Naive thymus-derived CD4-positive, alpha-beta T cell (primary cell): Measurements from ENCODE around the gene RRP1B. TPM values are rescaled to one million over a fixed set of nuclear protein-coding genes. Genes with fewer than 3 reads are reported as not detected.

Experiments
- ATAC-seq: fragments of 150-1000 bp; cut with Tn5 transposase; 2 replicates; pipeline ENCODE4 v1.10.0; 2021; ENCODE audit warnings: mild to moderate bottlenecking, moderate library complexity
- CTCF ChIA-PET: fragments of 350-600 bp; sonication (Branson Sonifier 250); formaldehyde crosslinking; loops from one replicate; lab custom pipeline; 2021; ENCODE audit warnings: antibody characterized with exemption; lab: Charles Lee
- POLR2A ChIA-PET: fragments of 350-600 bp; sonication (Branson Sonifier 250); formaldehyde crosslinking; loops from one replicate; lab custom pipeline; 2021; ENCODE audit warnings: antibody characterized with exemption, inconsistent platforms; lab: Charles Lee
- DNase-seq, 9 donors: peaks; one replicate each; pipeline versions ENCODE4 v3.0.0 to v3.0.0-alpha.2; 2020 to 2022; ENCODE audit warnings: mixed read lengths in 1 of 9
- H3K27ac ChIP-seq: one replicate; pipeline ENCODE4 v1.7.0; 2013; ENCODE audit warnings: mild to moderate bottlenecking, low read depth, low read length, moderate library complexity
- H3K27me3 ChIP-seq, 2 donors: one replicate each; pipeline ENCODE4 v1.7.0; 2013; ENCODE audit warnings: low read length in 2 of 2, mild to moderate bottlenecking in 2 of 2, moderate library complexity in 2 of 2; ENCODE audit not compliant: control insufficient read depth in 2 of 2, insufficient read depth in 2 of 2
- H3K36me3 ChIP-seq, 3 experiments: 1 replicate in 2 of 3; 2 replicates in 1 of 3; pipeline ENCODE4 v1.7.0; 2013; ENCODE audit warnings: low read length in 3 of 3, mild to moderate bottlenecking in 3 of 3, moderate library complexity in 1 of 3; ENCODE audit not compliant: insufficient read depth in 3 of 3, control insufficient read depth in 2 of 3
- H3K4me1 ChIP-seq, 2 donors: one replicate each; pipeline ENCODE4 v1.7.0; 2013; ENCODE audit warnings: low read length in 2 of 2, mild to moderate bottlenecking in 2 of 2, moderate library complexity in 1 of 2; ENCODE audit not compliant: control insufficient read depth in 2 of 2, insufficient read depth in 2 of 2
- H3K4me3 ChIP-seq: 2 replicates; pipeline ENCODE4 v1.7.0; 2013; ENCODE audit warnings: mild to moderate bottlenecking, low read length
- H3K9me3 ChIP-seq, 3 experiments: 1 replicate in 2 of 3; 2 replicates in 1 of 3; pipeline ENCODE4 v1.7.0; 2013; ENCODE audit warnings: low read length in 3 of 3; ENCODE audit not compliant: control insufficient read depth in 2 of 3
- H3K27ac Mint-ChIP-seq, 9 donors: one replicate each; pipeline ENCODE4 v1.8.0; 2020 to 2022; ENCODE audit warnings: mixed read lengths in 9 of 9, mild to moderate bottlenecking in 8 of 9, moderate library complexity in 5 of 9, inconsistent platforms in 2 of 9
- H3K27me3 Mint-ChIP-seq, 5 donors: one replicate each; pipeline ENCODE4 v1.8.0; 2021 to 2022; ENCODE audit warnings: mixed read lengths in 5 of 5, mild to moderate bottlenecking in 1 of 5
- H3K36me3 Mint-ChIP-seq, 5 donors: one replicate each; pipeline ENCODE4 v1.8.0; 2020 to 2022; ENCODE audit warnings: mixed read lengths in 5 of 5, mild to moderate bottlenecking in 3 of 5, inconsistent platforms in 1 of 5
- H3K4me1 Mint-ChIP-seq, 7 donors: one replicate each; pipeline ENCODE4 v1.8.0; 2020 to 2022; ENCODE audit warnings: mixed read lengths in 7 of 7, mild to moderate bottlenecking in 3 of 7, inconsistent platforms in 1 of 7
- H3K4me3 Mint-ChIP-seq, 10 donors: one replicate each; pipeline ENCODE4 v1.8.0; 2020 to 2022; ENCODE audit warnings: mild to moderate bottlenecking in 10 of 10, mixed read lengths in 10 of 10, moderate library complexity in 6 of 10, inconsistent platforms in 2 of 10
- H3K9me3 Mint-ChIP-seq, 11 donors: one replicate each; pipeline ENCODE4 v1.8.0; 2020 to 2022; ENCODE audit warnings: mixed read lengths in 11 of 11, mild to moderate bottlenecking in 4 of 11, inconsistent platforms in 1 of 11, moderate library complexity in 1 of 11
- intact Hi-C, 2 donors: fragments of 100-400 bp; cut with micrococcal nuclease; formaldehyde crosslinking; loops; one replicate each; pipeline ENCODE4 v1.15.1; 2023
- polyA plus RNA-seq, 2 donors: library from polyadenylated mRNA; unstranded; fragments of 300-500 nt; fragmentation: Illumina TruSeq; gene quantifications; one replicate each; pipeline ENCODE4 v1.2.3, GENCODE V29; 2021
- total RNA-seq, 6 experiments: library from RNA in 5 of 6; stranded (reverse) in 5 of 6; gene quantifications; 1 replicate in 5 of 6; 2 replicates in 1 of 6; pipeline ENCODE4 v1.2.3 and lab custom pipeline; 2021 to 2026

Gene RRP1B
- total and polyA plus RNA-seq, 7 experiments from 2014 or later = 23.9 to 49.3 (median 39.6) TPM

DNA sequence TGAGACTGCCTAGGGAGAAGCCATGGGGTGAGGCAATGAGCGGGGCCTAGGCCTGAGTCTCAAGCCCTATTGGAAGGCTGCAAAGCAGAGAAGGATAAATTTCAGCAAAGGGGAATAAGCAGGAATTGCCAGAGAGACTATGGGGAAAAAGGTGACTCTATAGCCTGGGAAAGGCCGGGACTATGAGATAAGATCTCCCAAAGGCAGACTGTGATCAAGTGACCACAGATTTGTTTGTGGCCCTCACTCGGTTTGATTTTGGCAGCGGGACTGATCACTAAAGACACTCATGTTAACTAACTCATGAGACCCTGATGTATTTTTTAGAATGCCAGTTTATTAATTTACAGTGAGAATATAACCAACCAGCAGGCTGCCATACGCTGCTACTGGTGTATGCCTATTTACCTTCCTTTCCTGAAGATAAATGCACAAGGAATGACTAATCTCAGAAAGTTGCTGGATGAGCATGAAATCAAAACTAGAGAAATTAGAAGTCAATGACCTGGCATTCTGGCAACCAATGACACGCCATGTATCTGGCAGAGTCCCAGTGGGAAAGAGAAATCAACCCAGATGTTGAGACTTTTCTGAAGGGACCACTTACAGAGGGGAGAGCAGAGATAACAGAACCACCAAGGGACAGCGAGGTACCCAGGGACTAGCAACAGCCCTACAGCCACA lies 4.4 kb upstream of the RRP1B start:
- peaks cover 0 to 5% (median 0%) of the 10 kb centered on the region in 5 donors for H3K27me3 Mint-ChIP-seq
- H3K9me3 Mint-ChIP-seq = no peaks in the 10 kb centered on the region
- POLR2A ChIA-PET = no interaction called here
- intact Hi-C loops = loop anchor here in 1 of 2 donors (5.0 kb wide), 1 partner anchor 48 kb away; no protein-coding TSS in a partner anchor
- peak overlapping the region in 2 of 9 donors; percentile 4 to 34 for H3K27ac Mint-ChIP-seq
- H3K4me3 Mint-ChIP-seq = no peak overlapping the region
- no peak overlapping the region for H3K27ac ChIP-seq
- peaks cover 0 to 4% (median 0%) of the 10 kb centered on the region in 5 donors for H3K36me3 Mint-ChIP-seq
- H3K4me1 ChIP-seq = peaks cover 9 to 20% of the 10 kb centered on the region in 2 donors
- CTCF ChIA-PET = no interaction called here
- ATAC-seq = no peak
- no peaks in the 10 kb centered on the region for H3K9me3 ChIP-seq
- no peak for DNase-seq
- no peaks in the 10 kb centered on the region for H3K27me3 ChIP-seq
- H3K4me1 Mint-ChIP-seq = peaks cover 5 to 25% (median 12%) of the 10 kb centered on the region in 7 donors
- H3K4me3 ChIP-seq = no peak overlapping the region
- peaks cover 0 to 5% (median 0%) of the 10 kb centered on the region in 3 experiments for H3K36me3 ChIP-seq

DNA sequence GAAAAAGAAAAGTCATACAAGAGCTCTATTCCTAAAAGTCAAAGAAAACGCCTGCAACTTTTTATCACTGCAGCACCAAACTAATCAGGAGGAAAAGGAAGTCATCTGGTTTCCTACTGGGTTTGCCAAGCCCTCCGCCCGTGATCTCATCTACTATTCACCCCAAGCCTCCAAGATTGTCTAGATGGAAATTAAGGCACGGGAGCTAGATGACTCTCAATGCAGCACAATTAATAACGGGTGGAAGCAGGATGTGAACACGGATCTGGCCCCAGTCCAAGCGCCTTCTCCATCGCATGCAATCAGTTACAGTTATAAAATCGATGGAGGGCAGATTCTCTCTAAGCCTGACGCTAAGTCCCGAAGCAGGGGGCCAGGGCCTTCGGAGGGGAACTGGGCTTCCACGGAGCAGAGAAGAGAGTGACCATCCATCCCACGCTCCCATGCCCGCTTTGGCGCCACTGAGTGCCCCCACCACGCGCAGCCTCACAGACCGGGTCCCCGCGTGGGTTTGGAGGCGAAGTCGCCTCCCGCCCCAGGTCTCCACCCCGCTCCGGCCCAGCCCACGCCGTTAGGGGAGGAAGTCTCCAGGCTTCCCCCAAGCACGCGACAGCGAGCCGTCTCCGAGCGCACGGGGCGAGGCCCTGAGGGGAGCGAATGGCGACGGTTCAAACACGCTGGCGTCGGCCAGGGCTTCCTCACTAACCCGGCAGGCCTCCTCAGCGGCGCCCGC lies 1.8 kb upstream of the RRP1B start:
- no peak for ATAC-seq
- CTCF ChIA-PET = no interaction called here
- Mint-ChIP-seq H3K27me3 (no peaks in the 10 kb centered on the region), H3K36me3 (peaks cover 4 to 11% (median 9%) of the 10 kb centered on the region in 5 donors), H3K4me1 (peaks cover 23 to 51% (median 37%) of the 10 kb centered on the region in 7 donors), H3K4me3 (peak overlapping the region; percentile 34 to 71 (median 60)), H3K27ac (peak overlapping the region; percentile 38 to 86 (median 70)), H3K9me3 (no peaks in the 10 kb centered on the region)
- intact Hi-C loops = loop anchor here in 1 of 2 donors (5.0 kb wide), 1 partner anchor 50 kb away; no protein-coding TSS in a partner anchor
- DNase-seq = peak in 3 of 9 donors; percentile 8 to 18 (median 13)
- Histone ChIP-seq H3K9me3 (no peaks in the 10 kb centered on the region), H3K36me3 (peaks cover 0 to 17% (median 2%) of the 10 kb centered on the region in 3 experiments), H3K4me3 (no peak overlapping the region), H3K27me3 (no peaks in the 10 kb centered on the region), H3K27ac (no peak overlapping the region), H3K4me1 (peaks cover 29 to 32% of the 10 kb centered on the region in 2 donors)
- POLR2A ChIA-PET = no interaction called here

DNA sequence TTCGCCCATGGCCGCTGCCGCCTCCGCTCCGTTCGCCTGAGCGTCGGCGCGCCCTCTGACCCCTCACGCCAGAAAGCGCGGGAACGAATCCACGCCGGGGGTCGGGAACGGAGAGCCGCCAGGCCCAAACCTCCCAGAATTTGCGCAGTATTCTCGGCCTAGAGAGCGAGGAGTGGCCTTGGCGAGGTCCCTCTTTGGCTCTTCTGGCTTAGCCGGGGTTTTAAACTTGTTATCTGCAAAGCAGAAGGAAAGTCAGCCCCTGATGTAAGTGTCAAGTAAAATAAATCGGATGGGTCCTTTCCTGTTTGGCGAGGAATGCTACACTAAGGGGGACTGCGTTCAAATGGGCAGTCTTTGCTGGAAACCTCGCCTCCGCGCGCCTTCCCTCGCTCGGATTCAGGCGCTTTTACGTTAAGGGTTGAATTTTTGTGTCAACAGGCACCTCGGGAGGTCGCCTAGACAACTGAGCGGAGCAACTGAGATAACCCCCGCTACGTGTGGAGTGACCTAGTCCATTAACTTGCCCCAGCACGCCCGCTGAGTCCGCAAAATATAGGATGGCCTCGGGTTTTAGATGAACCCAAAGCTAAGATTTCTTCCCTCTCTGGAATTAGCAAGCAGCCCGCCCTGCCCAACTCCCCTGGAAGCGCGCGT lies 1.1 kb upstream of the RRP1B start:
- CTCF ChIA-PET = interaction anchor here (0.5 kb wide), 1 partner anchor 389 kb away, joined by 3 read pairs; no protein-coding TSS in a partner anchor
- H3K4me3 ChIP-seq = no peak overlapping the region

DNA sequence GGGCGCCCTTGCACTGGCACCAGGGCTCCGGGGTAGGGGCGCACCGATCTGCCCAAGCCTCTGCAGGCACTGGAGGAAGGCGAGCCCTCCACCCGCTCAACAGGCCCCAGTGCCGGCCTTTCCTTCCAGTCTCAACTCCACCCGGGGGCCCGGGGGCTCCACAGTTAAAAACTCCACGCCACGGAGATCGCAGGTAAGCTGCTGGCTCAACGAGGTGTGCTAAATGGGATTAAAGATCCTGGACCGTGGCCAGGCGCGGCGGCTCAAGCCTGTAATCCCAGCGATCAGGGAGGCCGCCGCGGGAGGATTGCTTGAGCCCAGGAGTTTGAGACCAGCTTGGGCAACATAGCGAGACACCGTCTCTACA lies 608 bp upstream of the RRP1B start:
- Histone ChIP-seq H3K27me3 (no peaks in the 10 kb centered on the region), H3K9me3 (no peaks in the 10 kb centered on the region), H3K27ac (peak overlapping the region; percentile 91), H3K4me3 (peak overlapping the region; percentile 98), H3K36me3 (peaks cover 7 to 26% (median 7%) of the 10 kb centered on the region in 3 experiments), H3K4me1 (peaks cover 31 to 32% of the 10 kb centered on the region in 2 donors)
- Mint-ChIP-seq H3K27ac (peak overlapping the region; percentile 82 to 96 (median 93)), H3K27me3 (no peaks in the 10 kb centered on the region), H3K36me3 (peaks cover 4 to 19% (median 9%) of the 10 kb centered on the region in 5 donors), H3K4me3 (peak overlapping the region; percentile 73 to 96 (median 82)), H3K9me3 (no peaks in the 10 kb centered on the region), H3K4me1 (peaks cover 31 to 59% (median 46%) of the 10 kb centered on the region in 7 donors)
- ChIA-PET CTCF (interaction anchor here (0.5 kb wide), 1 partner anchor 388 kb away, joined by 3 read pairs; no protein-coding TSS in a partner anchor), POLR2A (interaction anchor here (2.7 kb wide), 1 partner anchor 16 kb away, joined by 17 read pairs; no protein-coding TSS in a partner anchor)
- no peak for ATAC-seq
- DNase-seq = peak in 1 of 9 donors; percentile 2
- intact Hi-C loops = loop anchor here in 1 of 2 donors (1.0 to 5.0 kb wide), 3 partner anchors 51 to 765 kb away; partner anchors contain the start of genes NDUFV3 and RRP1

More for the DNA sequence above, 1.1 kb upstream of the RRP1B start:
- H3K4me1 ChIP-seq = peaks cover 31 to 32% of the 10 kb centered on the region in 2 donors
- peaks cover 6 to 22% (median 7%) of the 10 kb centered on the region in 3 experiments for H3K36me3 ChIP-seq
- intact Hi-C loops = loop anchor here in 1 of 2 donors (5.0 kb wide), 1 partner anchor 51 kb away; no protein-coding TSS in a partner anchor
- H3K9me3 ChIP-seq = no peaks in the 10 kb centered on the region
- Mint-ChIP-seq H3K36me3 (peaks cover 4 to 18% (median 10%) of the 10 kb centered on the region in 5 donors), H3K4me3 (peak overlapping the region in 4 of 10 donors; percentile 9 to 43 (median 21)), H3K4me1 (peaks cover 29 to 58% (median 44%) of the 10 kb centered on the region in 7 donors), H3K27ac (peak overlapping the region in 5 of 9 donors; percentile 2 to 91 (median 47)), H3K27me3 (no peaks in the 10 kb centered on the region), H3K9me3 (no peaks in the 10 kb centered on the region)
- peak overlapping the region; percentile 91 for H3K27ac ChIP-seq
- no peaks in the 10 kb centered on the region for H3K27me3 ChIP-seq
- no peak for ATAC-seq
- POLR2A ChIA-PET = interaction anchor here (2.7 kb wide), 1 partner anchor 17 kb away, joined by 17 read pairs; no protein-coding TSS in a partner anchor
- DNase-seq = no peak

DNA sequence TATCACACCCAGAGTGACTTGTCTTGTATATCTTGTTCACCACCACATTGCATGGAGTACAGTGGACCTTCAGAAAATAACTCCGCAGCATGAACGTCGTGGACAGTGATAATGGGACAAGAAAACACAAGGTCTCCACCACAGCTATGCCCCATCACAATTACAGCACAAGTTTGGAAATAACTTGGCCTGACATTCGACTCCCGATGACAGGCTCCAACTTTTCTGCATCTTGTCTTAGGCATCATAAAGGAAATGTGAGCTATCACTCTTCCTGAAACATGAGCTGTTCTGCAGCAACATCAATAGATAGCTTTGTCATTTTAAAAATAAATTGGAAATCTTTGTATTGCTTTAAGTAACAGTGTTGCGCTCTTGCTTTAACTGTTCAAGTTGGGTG lies 2.9 kb downstream of the RRP1B start:
- H3K4me1 ChIP-seq = peaks cover 31% of the 10 kb centered on the region in 2 donors
- H3K27me3 ChIP-seq = no peaks in the 10 kb centered on the region
- H3K9me3 Mint-ChIP-seq = peaks cover 0 to 6% (median 0%) of the 10 kb centered on the region in 11 donors
- no peak overlapping the region for H3K27ac ChIP-seq
- no peaks in the 10 kb centered on the region for H3K27me3 Mint-ChIP-seq
- CTCF ChIA-PET = no interaction called here
- H3K4me3 ChIP-seq = no peak overlapping the region
- no peaks in the 10 kb centered on the region for H3K9me3 ChIP-seq
- peaks cover 44 to 82% (median 64%) of the 10 kb centered on the region in 7 donors for H3K4me1 Mint-ChIP-seq
- DNase-seq = no peak
- H3K27ac Mint-ChIP-seq = peak overlapping the region in 2 of 9 donors; percentile 32 to 95
- ATAC-seq = no peak
- H3K4me3 Mint-ChIP-seq = peak overlapping the region in 2 of 10 donors; percentile 77 to 96
- peaks cover 6 to 47% (median 28%) of the 10 kb centered on the region in 5 donors for H3K36me3 Mint-ChIP-seq
- POLR2A ChIA-PET = interaction anchor here (0.6 kb wide), 1 partner anchor 12 kb away, joined by 4 read pairs; no protein-coding TSS in a partner anchor
- peaks cover 7 to 56% (median 14%) of the 10 kb centered on the region in 3 experiments for H3K36me3 ChIP-seq
- intact Hi-C loops = loop anchor here (5.0 to 10.0 kb wide), 4 partner anchors 53 to 1165 kb away; partner anchors contain the start of genes CSTB (in 1 of the 2), PDXK (in 1 of the 2), PKNOX1 (in 1 of the 2) and RSPH1 (in 1 of the 2)
